Measurements from ENCODE around the gene NHERF2.
"Not testable (repeated sequence)": the region's sequence is repeated elsewhere in the genome, so short reads cannot be mapped to it uniquely, and the experiment has no call there.

The NHERF2 gene

DNA sequence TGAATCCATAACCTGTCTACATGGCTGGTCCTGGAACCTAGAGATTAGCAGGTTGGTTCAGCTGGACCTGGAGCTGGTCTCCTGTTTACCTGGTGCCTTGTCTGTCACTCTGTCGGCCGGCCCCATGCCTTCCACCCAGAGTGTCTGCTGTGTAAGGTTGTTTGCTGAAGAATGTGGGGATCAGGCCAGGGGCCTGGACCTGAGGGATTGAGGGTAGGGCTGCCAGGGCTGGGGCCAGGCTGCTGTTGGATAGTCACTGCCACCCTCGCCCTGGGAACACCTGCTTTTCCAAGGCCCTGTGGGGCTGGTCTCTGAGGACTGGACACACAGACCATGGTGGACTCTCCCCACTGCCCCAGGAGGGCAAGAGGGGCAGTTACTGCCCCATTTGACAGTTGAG is 1.4 kb downstream of the NHERF2 start:
- no peak for DNase-seq (ENCODE audit: low read depth)

DNA sequence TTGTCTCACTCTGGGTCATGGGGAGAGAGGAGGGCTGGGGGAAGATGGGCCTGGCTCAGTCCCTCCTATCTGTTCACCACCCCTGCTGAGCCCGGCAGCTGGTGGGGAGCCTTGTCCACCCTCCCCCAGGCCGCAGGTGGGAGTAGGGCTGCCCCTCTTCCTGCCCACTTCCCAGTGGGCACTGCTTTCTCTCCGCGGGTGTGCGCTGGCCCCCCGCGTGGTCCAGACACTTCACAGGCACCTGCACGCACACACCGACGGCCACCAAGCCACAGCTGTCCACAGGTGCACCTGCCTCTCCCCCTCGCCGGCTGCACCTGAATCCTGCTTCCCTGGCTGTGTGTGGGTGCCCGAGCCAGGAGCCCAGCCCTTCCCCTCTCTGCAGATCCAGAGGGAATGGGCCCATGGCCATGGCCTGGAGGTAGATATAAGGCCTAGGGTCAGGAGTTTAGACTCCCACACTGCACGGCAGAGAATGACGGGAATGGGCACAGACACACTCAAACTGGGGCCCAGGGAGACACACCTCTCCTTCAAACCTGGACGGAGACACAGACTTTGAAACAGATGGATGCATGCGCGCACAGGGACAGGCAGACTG is 2.0 kb downstream of the NHERF2 start:
- no peak for DNase-seq (ENCODE audit: low read depth)

DNA sequence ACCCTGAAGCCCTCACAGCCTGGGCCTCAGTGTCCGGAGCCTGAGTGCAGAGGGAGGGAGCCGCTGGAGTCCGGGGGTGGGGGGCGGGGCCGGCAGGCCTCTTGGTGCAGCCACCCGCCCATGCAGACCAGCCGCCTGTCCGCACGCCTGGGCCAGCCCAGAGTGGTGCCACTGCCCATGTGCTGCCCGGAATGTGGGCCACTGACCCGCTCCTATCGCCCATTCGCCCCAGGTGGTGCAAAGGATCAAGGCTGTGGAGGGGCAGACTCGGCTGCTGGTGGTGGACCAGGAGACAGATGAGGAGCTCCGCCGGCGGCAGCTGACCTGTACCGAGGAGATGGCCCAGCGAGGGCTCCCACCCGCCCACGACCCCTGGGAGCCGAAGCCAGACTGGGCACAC is 2.6 kb downstream of the NHERF2 start:
- no peak for DNase-seq (ENCODE audit: low read depth)

GRCh38 chr16:2030036-2030435 is 3.3 kb downstream of the NHERF2 start:
- DNase-seq (ENCODE audit: low read depth): no peak

GRCh38 chr16:2031081-2031577 is 4.4 kb downstream of the NHERF2 start:
- no peak for DNase-seq (ENCODE audit: low read depth)

DNA sequence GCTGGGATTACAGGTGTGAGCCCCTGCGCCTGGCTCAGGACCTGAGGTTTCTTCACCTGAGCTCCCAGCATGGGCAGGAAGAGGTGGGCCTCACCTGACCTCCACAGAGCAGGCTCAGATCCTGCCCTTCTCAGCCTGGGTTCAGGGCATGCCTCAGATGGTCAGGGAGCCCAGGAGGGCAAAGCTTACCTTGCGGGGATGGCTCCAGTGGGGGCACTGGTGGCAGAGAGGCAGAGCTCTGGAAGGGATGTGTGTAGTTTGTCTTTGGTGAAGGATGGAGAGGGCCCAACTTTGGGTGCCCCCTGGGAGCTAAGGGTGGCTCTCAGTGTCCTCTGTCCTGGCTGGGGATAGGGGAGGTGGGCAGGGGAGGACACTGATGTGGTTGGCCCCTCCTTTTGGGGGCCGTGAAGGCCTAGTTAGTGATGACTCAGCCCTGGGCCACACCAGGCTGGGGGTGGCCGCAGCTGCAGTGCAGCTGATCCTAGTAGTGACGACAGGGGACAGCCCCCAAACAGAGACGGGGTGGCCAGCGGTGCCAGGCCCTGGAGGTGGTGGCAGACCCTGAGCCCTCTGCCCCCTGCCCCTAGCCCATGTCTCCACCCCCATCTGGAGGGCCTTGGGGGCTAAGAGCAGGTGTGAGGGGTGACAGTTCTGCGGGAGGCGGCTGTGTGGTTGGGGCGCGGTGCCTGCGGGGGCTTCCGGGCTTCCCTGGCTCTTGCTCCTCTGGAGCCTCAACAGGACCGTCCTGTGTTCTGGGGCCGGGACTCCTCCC is 5.8 kb downstream of the NHERF2 start:
- no peak for DNase-seq (ENCODE audit: low read depth)

GRCh38 chr16:2033057-2033908 is 6.6 kb downstream of the NHERF2 start:
- DNase-seq (ENCODE audit: low read depth): peak; percentile 45

- not testable (repeated sequence) for DNase-seq (ENCODE audit: low read depth)
Measured at GRCh38 chr16:2033909-2034695, 7.4 kb downstream of the NHERF2 start.

DNA sequence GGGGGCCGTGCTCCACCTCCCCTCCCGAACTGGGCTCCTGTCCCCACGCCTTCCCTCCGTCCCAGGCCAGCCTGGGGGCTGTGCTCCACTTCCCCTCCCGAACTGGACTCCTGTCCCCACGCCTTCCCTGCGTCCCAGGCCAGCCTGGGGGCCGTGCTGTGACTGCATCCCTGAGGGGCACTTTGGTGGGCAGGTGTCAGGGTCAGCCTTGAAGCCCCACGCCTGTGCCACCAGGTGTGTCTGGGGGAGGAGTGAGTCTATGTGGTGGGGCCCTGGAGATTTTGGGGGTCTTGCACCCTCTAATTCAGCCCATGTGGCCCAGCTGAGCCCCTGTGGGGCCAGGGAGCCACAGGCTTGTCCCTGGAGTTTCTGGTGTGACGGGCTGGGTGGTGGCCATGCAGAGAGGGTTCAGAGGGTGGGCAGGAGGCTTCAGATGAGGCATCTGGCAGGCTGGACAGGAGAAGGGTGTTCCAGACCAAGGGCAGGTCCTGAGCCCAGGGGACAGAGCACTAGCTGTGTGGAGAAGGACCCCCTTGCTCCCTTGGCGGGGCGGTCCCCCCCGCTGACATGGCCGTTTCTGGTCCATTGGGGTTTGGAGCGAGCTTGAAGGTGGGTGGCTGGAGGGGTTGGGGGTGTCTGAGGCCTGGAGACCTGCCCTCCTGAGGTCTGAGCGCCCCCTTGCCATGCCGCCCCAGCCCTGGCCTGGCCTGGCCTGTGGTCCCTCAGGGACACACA is 8.2 kb downstream of the NHERF2 start:
- DNase-seq (ENCODE audit: low read depth): no peak

- DNase-seq (ENCODE audit: low read depth): peak; percentile 81
Measured at GRCh38 chr16:2035431-2036199, 8.9 kb downstream of the NHERF2 start.

- no peak for DNase-seq (ENCODE audit: low read depth)
Measured at GRCh38 chr16:2036200-2036966, 9.7 kb downstream of the NHERF2 start.

DNA sequence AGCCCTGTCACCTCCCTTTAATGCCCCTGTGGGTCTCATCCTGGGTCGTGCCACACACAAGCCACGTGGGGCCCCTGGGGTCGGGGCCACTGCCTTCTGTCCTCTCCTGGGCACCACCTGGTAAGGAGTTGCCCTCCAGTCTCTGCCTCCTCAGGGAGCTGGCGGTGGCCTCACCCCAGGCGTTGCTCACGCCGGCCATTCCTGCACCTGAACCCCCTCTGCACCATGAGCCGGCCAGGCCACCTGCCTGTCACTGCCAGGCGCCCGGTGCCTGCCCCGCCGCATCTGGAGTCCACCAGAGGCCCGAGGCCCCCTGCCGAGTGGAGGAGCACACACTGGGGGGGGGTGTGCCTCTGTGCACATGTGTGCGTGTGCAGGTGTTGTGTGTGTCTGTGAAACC is 10.4 kb downstream of the NHERF2 start:
- no peak for DNase-seq (ENCODE audit: low read depth)

GRCh38 chr16:2037647-2038381 is 11.1 kb downstream of the NHERF2 start:
- DNase-seq (ENCODE audit: low read depth): no peak

- no peak for DNase-seq (ENCODE audit: low read depth)
Measured at GRCh38 chr16:2038382-2039231, 11.9 kb downstream of the NHERF2 start.

DNA sequence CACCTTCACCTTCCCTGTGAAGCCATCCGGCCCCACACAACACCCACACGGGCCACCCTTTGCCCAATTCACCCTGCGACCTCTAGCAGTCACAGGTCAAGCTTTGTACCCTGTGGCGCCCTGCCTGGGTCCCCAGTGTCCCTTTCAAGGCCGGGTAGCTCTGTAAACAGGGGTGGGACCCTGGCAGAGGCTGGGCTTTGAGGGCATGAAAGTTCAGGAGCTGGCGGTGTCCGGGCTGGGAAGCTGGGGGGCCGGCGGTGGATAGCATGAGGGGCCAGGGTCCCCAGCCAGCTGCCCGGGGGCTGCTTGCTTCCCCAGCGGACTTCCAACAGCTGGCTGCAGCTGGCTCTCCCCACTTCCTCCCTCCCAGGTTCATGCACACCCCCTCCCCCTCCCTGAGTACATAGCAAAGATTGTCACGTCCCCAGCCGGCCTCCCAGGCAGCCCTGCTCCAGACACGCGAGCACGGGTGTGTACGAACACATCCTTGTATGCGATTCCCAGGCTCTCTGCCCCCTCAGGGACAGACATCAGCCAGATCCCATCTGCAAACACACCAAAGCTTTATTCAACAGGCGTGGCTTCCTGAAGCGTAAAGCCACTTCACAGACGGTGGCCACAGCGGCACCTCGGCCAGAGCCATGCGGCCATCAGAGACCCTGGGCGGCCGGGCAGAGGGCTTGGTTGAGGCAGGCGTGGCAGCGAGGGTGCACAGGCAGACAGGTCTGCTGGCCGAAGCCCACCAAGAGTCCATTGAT is 12.8 kb downstream of the NHERF2 start:
- DNase-seq (ENCODE audit: low read depth): no peak

DNA sequence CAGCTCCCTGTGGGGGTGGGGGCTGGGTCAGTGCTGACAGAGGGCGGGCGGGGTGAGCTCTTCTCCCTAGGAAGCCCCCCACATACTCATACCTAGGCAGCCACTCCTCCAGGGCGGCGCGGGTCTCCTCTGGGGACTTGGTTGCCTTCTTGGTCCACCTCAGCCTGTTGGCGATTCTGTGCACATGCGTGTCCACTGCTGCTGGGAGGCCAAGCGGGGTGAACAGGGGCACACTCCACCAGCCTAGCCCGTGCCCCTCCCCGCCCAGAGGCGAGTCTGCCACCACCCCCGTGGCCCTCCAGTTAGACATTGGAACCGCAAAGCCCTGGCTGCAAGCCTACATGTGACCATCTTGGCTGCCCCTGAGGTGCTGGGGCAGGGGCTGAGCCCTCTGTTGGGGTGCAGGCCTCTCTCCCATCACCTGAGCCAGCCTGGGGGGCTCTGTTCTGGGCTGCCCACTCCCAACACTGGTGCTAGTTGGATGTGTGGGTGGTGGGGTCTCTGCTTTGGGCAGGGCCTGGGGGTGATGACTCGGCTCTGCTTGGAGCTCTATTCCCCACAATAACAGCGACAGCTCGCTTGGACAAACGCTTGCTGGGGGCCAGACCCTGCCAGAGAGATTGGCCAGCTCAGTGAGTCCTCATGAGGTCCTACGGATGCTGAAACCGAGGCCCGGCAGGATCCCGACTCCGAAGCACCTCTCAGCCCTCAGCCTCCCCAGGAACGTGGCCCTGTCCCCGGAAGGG is 13.5 kb downstream of the NHERF2 start:
- DNase-seq (ENCODE audit: low read depth): no peak

All from stromal cell of bone marrow (primary cell).